Activated T-cell treated with anti-CD3 and anti-CD28 coated beads, Interleukin-2, amount 50 U/mL, for 24 hours (primary cell): ENCODE measurements around the gene CISD1.

Source experiments
- DNase-seq: peaks from one replicate; pipeline ENCODE4 v3.0.0-alpha.2; 2020
- H3K27ac Mint-ChIP-seq: 2 replicates; pipeline ENCODE4 v1.8.0; 2020; ENCODE audit warnings: mild to moderate bottlenecking, mixed read lengths
- H3K27me3 Mint-ChIP-seq: 2 replicates; pipeline ENCODE4 v1.8.0; 2020; ENCODE audit warnings: mixed read lengths
- H3K36me3 Mint-ChIP-seq: 2 replicates; pipeline ENCODE4 v1.8.0; 2020; ENCODE audit warnings: low read depth, mixed read lengths
- H3K4me1 Mint-ChIP-seq: 2 replicates; pipeline ENCODE4 v1.8.0; 2020; ENCODE audit warnings: low read depth, mixed read lengths
- H3K4me3 Mint-ChIP-seq: 2 replicates; pipeline ENCODE4 v1.8.0; 2020; ENCODE audit warnings: mild to moderate bottlenecking, moderate library complexity, mixed read lengths
- H3K9me3 Mint-ChIP-seq: 2 replicates; pipeline ENCODE4 v1.8.0; 2020; ENCODE audit warnings: mixed read lengths

The CISD1 gene

DNA sequence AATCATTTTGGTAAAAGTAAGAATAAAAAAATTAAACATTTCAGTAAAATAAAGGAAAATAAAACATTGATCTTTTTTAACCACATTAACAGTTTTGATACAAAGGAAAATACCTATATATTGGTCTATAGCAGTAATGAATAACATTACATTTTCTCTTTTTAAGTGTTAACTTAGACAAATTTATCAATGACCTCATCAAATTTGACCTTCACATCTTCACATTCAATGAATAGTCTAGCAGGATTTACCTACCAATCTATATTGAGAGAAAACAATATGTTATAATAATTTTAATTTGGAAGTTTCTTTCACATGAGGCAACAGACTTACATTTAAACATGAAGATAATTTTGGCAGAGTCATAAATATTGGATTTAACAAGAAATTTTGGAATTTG lies 47.9 kb downstream of the CISD1 start:
- no peaks in the 10 kb centered on the region for H3K36me3 Mint-ChIP-seq
- no peaks in the 10 kb centered on the region for H3K9me3 Mint-ChIP-seq
- no peak overlapping the region for H3K27ac Mint-ChIP-seq
- no peaks in the 10 kb centered on the region for H3K4me1 Mint-ChIP-seq
- no peaks in the 10 kb centered on the region for H3K27me3 Mint-ChIP-seq
- DNase-seq = no peak
- no peak overlapping the region for H3K4me3 Mint-ChIP-seq

GRCh38 chr10:58318346-58318745 lies 49.4 kb downstream of the CISD1 start:
- Mint-ChIP-seq H3K36me3 (no peaks in the 10 kb centered on the region), H3K27ac (no peak overlapping the region), H3K4me3 (no peak overlapping the region), H3K4me1 (peaks cover 11% of the 10 kb centered on the region), H3K27me3 (no peaks in the 10 kb centered on the region), H3K9me3 (no peaks in the 10 kb centered on the region)
- DNase-seq = no peak

DNA sequence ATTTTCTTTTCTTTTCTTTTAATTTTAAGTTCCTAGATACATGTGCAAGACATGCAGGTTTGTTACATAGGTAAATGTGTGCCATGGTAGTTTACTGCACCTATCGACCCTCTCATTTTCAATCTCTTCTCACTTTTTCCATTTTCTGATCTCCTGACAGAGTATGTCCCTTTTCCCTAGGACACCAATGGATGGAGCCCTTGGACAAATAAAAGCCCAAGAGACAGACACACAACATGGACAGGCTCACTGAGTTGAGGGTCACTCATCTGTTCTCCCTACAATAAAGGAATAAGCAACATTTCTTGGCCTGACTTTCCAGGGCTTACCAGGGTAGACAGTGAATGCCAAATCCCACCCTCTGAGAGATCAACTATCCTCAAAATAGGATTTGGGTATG lies 50.6 kb downstream of the CISD1 start:
- Mint-ChIP-seq H3K9me3 (no peaks in the 10 kb centered on the region), H3K4me3 (no peak overlapping the region), H3K27me3 (no peaks in the 10 kb centered on the region), H3K4me1 (peaks cover 11% of the 10 kb centered on the region), H3K27ac (no peak overlapping the region), H3K36me3 (no peaks in the 10 kb centered on the region)
- DNase-seq = no peak

GRCh38 chr10:58320351-58321049 lies 51.5 kb downstream of the CISD1 start:
- no peaks in the 10 kb centered on the region for H3K27me3 Mint-ChIP-seq
- H3K4me1 Mint-ChIP-seq = peaks cover 11% of the 10 kb centered on the region
- no peak overlapping the region for H3K4me3 Mint-ChIP-seq
- H3K9me3 Mint-ChIP-seq = no peaks in the 10 kb centered on the region
- H3K27ac Mint-ChIP-seq = no peak overlapping the region
- no peak for DNase-seq
- no peaks in the 10 kb centered on the region for H3K36me3 Mint-ChIP-seq

DNA sequence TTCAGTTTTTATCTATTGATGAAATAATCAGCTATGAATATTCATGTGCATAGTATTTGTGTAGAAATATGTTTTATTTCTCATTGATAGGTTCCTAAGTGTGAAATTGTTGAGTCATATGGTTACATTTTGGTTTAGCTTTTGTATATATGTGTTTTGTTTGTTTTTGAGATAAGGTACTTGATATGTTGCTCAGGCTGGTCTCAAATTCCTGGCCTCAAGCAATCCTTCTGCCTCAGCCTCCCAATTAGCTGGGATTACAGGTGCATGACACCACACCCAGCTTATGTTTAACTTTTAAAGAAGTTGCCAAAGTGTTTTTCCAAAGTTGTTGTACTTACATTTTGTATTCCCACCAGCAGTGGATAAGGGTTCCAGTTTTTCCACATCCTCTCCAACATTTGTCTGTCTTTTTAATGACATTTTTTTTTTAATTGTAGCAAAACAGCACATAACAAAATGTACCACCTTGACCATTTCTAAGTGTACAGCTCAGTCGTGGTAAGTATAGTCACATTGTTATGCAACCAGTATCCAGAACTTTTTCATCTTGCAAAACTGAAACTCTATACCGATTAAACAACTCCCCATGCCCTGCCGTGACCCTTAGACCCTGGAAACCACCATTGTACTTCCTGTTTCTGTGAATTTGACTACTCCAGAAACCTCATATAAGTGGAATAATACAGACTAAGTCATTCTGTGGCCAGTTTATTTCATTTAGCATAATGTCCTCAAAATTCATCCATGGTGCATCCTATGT lies 53.3 kb downstream of the CISD1 start:
- no peak overlapping the region for H3K27ac Mint-ChIP-seq
- DNase-seq = no peak
- H3K4me3 Mint-ChIP-seq = no peak overlapping the region

GRCh38 chr10:58322835-58323209 lies 53.9 kb downstream of the CISD1 start:
- peaks cover 11% of the 10 kb centered on the region for H3K4me1 Mint-ChIP-seq
- no peak overlapping the region for H3K27ac Mint-ChIP-seq
- no peaks in the 10 kb centered on the region for H3K27me3 Mint-ChIP-seq
- no peak overlapping the region for H3K4me3 Mint-ChIP-seq
- no peaks in the 10 kb centered on the region for H3K36me3 Mint-ChIP-seq
- no peaks in the 10 kb centered on the region for H3K9me3 Mint-ChIP-seq
- DNase-seq = no peak

More for the DNA sequence above, 53.3 kb downstream of the CISD1 start:
- no peaks in the 10 kb centered on the region for H3K9me3 Mint-ChIP-seq
- peaks cover 11% of the 10 kb centered on the region for H3K4me1 Mint-ChIP-seq
- H3K36me3 Mint-ChIP-seq = no peaks in the 10 kb centered on the region
- H3K27me3 Mint-ChIP-seq = no peaks in the 10 kb centered on the region

- Mint-ChIP-seq H3K27ac (no peak overlapping the region), H3K4me3 (no peak overlapping the region), H3K27me3 (no peaks in the 10 kb centered on the region), H3K4me1 (peaks cover 12% of the 10 kb centered on the region), H3K9me3 (no peaks in the 10 kb centered on the region), H3K36me3 (no peaks in the 10 kb centered on the region)
- DNase-seq = no peak
Observed at GRCh38 chr10:58326967-58327381, 58.0 kb downstream of the CISD1 start.

DNA sequence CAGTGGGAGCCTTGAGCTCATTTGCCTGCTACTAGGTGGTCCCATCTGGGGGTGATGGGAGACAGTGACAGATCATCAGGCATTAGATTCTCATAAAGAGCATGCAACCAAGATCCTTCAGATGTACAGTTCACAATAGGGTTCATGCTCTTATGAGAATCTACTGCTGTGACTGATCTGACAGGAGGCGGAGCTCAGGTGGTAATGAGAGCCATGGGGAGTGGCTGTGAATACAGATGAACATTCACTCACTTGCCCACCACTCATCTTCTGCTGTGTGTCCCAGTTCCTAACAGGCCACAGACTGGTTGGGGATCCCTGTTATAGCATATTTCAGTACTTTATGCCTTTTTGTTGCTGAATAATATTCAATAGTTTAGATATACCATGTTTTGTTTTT lies 59.3 kb downstream of the CISD1 start:
- no peak for DNase-seq
- H3K9me3 Mint-ChIP-seq = no peaks in the 10 kb centered on the region
- no peaks in the 10 kb centered on the region for H3K36me3 Mint-ChIP-seq
- no peak overlapping the region for H3K27ac Mint-ChIP-seq
- peaks cover 1% of the 10 kb centered on the region for H3K4me1 Mint-ChIP-seq
- H3K4me3 Mint-ChIP-seq = no peak overlapping the region
- H3K27me3 Mint-ChIP-seq = no peaks in the 10 kb centered on the region

GRCh38 chr10:58330431-58330830 lies 61.5 kb downstream of the CISD1 start:
- H3K27me3 Mint-ChIP-seq = no peaks in the 10 kb centered on the region
- peaks cover 8% of the 10 kb centered on the region for H3K4me1 Mint-ChIP-seq
- H3K9me3 Mint-ChIP-seq = no peaks in the 10 kb centered on the region
- DNase-seq = no peak
- H3K27ac Mint-ChIP-seq = no peak overlapping the region
- H3K36me3 Mint-ChIP-seq = peaks cover under 1% of the 10 kb centered on the region
- H3K4me3 Mint-ChIP-seq = no peak overlapping the region

- DNase-seq = no peak
- H3K27me3 Mint-ChIP-seq = no peaks in the 10 kb centered on the region
- H3K4me1 Mint-ChIP-seq = peaks cover 19% of the 10 kb centered on the region
- no peaks in the 10 kb centered on the region for H3K9me3 Mint-ChIP-seq
- no peak overlapping the region for H3K27ac Mint-ChIP-seq
- no peak overlapping the region for H3K4me3 Mint-ChIP-seq
- H3K36me3 Mint-ChIP-seq = peaks cover 12% of the 10 kb centered on the region
Observed at GRCh38 chr10:58331646-58332045, 62.7 kb downstream of the CISD1 start.

DNA sequence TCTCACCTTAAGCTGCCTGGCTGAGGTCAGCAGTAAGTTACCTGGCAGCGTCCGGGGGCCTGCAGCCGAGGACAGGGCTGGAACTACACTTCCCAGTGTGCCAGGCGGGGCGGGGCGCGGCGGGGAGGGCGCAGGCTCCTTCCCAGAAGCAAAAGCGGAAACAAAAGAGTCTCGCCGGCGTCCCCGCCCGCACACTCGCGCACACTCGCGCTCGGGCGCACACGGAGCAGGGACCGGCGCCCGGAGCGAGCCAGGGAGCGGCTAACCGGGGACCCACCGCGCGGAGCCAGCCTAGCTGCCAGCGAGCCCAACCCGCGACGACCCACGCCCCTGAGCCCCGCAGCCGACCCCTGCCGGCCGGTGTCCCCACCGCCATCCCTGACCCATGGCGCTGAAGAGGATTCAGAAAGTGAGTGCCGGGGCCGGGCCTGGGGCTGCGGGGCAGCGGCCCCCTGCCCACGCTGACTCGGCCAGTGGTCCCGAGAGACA lies 65.9 kb downstream of the CISD1 start, which contains the start of gene UBE2D1:
Gene UBE2D1, plus strand, starts transcription at position 190 of the 489 bp plus-strand sequence. Its CDS starts 196 bp downstream, at position 386.
- no peaks in the 10 kb centered on the region for H3K9me3 Mint-ChIP-seq
- peaks cover 36% of the 10 kb centered on the region for H3K4me1 Mint-ChIP-seq
- peak within 1 kb of the TSS; percentile 94 for H3K27ac Mint-ChIP-seq
- DNase-seq = peak; percentile 90
- H3K4me3 Mint-ChIP-seq = peak within 1 kb of the TSS; percentile 97
- peaks cover 24% of the 10 kb centered on the region for H3K36me3 Mint-ChIP-seq
- H3K27me3 Mint-ChIP-seq = no peaks in the 10 kb centered on the region

DNA sequence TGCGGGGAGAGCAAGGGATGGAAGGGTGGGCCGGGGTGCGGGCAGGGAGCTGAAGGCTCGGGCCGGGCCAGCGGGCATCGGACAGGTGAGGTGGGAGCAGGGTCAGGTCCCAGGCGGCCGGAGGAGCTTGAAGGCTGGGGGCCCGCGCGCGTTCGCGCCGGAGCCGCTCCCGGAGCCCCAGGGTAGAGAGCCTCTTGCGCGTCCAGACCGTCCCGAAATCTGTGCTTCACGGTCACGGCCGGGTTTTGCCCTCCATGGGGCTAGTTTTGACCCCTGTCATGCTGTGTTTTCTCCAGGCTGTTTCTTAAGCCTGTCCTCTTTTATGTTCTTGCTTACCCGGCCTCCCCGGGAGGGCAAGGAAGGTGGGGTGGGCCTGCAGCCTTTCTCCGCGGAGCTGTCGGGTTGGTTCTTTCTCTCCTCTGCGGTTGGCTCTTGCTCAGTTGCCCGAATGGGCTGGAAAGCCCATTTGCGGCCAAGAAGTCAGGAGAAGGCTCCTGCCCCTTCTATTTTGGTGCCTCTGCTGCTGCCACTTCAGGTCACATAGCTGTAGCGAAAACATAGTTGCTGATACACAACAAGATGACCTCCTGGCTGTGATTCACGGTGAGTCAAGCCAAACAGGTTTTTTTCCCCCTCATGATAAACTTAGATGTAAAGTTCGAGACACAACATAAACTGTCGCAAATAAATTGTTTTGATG lies 66.5 kb downstream of the CISD1 start:
- Mint-ChIP-seq H3K4me1 (peaks cover 39% of the 10 kb centered on the region), H3K4me3 (peak overlapping the region; percentile 97), H3K27me3 (no peaks in the 10 kb centered on the region), H3K27ac (peak overlapping the region; percentile 94), H3K9me3 (no peaks in the 10 kb centered on the region), H3K36me3 (peaks cover 24% of the 10 kb centered on the region)
- peak; percentile 51 for DNase-seq

GRCh38 chr10:58336242-58336641 lies 67.3 kb downstream of the CISD1 start:
- H3K27me3 Mint-ChIP-seq = no peaks in the 10 kb centered on the region
- no peak overlapping the region for H3K27ac Mint-ChIP-seq
- peaks cover 46% of the 10 kb centered on the region for H3K4me1 Mint-ChIP-seq
- H3K9me3 Mint-ChIP-seq = no peaks in the 10 kb centered on the region
- peaks cover 27% of the 10 kb centered on the region for H3K36me3 Mint-ChIP-seq
- peak overlapping the region; percentile 97 for H3K4me3 Mint-ChIP-seq
- DNase-seq = no peak
